ENCODE measurements around the gene PQBP1. TPM values are rescaled to one million over a fixed set of nuclear protein-coding genes. Genes with fewer than 3 reads are reported as not detected.

PQBP1 gene
- total and polyA plus RNA-seq, 2 experiments from 2014 or later: 33.8 to 82.9 TPM

- Histone ChIP-seq H3K36me3 (replicated peaks; ENCODE audit: insufficient read depth, low read depth) (no peaks in the 10 kb centered on the region), H3K79me2 (peaks cover 14% of the 10 kb centered on the region), H3K4me2 (no peak overlapping the region), H2AFZ (no peak overlapping the region), H3K9me3 (ENCODE audit: low read depth) (no peaks in the 10 kb centered on the region), H3K9me2 (replicated peaks; ENCODE audit: insufficient read depth) (no peaks in the 10 kb centered on the region), H3K27ac (no peak overlapping the region), H3K27me3 (no peaks in the 10 kb centered on the region), H3K4me3 (no peak overlapping the region), H3K4me1 (ENCODE audit: insufficient read depth) (no peaks in the 10 kb centered on the region), H4K20me1 (ENCODE audit: insufficient read depth, poor library complexity, severe bottlenecking) (no peaks in the 10 kb centered on the region)
- WGBS (ENCODE audit: low lambda C conversion rate, missing lambda C conversion rate): 87% methylated on average over 13 of the region's 13 CpGs
- DNase-seq (ENCODE audit: low spot score): no peak
- TF ChIP-seq CTCF (IDR thresholded peaks at IDR 0.05; ENCODE audit: poor library complexity) (no peak), EZH2phosphoT487 (IDR thresholded peaks at IDR 0.05; ENCODE audit: low read depth, severe bottlenecking, unreplicated experiment) (no peak)
Observed at GRCh38 chrX:48914593-48915493, 17.1 kb downstream of the PQBP1 start.

DNA sequence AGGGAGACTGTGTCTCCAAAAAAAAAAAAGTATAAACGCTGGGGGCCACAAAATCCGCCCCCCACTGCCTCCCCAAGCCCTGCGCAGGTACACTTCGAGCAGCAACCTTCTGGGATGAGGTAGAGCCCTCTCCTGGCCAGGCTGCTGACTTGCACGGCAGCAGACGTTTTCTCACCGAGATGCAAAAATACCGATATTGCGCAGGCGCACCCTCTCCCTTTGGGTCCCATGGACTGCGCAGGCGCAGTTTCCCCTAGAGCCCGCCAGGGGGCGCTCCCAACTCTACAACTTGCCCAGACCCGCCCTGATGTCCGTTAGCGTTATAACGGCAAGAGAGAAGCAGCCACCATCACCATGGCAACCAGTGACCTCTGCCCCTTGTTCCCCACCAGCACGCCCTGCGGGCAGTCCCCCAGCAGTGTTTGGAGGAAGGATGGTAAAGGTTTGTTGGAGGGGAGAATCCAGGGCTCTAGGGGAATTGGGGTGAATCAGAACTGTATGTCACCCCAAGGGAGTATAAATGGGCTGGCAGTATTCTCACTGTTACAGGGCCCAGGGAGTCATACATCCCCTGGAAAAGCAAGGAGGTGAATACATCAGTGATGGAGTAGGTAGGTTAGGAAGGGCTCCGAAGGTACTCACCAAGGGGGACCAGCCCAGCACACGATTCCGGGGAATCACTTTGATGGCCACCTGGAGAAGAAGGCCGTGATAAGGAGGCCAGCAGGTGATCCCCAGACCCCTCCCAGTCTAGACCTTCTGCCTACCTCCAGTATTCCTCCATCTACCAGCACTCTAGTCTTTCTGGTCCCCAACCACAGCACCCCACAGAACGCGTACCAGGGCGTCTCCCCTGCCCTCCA, 19.6 kb downstream of the PQBP1 start:
- H3K79me2 ChIP-seq: no peaks in the 10 kb centered on the region
- no peak overlapping the region for H2AFZ ChIP-seq
- no peak overlapping the region for H3K4me3 ChIP-seq
- TF ChIP-seq EZH2 (IDR thresholded peaks at IDR 0.05; ENCODE audit: borderline replicate concordance): no peak
- TF ChIP-seq CTCF (IDR thresholded peaks at IDR 0.05; ENCODE audit: poor library complexity): peak; percentile 91
- H3K27ac ChIP-seq: peak overlapping the region; percentile 34
- no peaks in the 10 kb centered on the region for H3K27me3 ChIP-seq
- no peaks in the 10 kb centered on the region for H3K9me3 ChIP-seq (ENCODE audit: low read depth)
- no peaks in the 10 kb centered on the region for H3K9me2 ChIP-seq (replicated peaks; ENCODE audit: insufficient read depth)
- 46% methylated on average over 27 of the region's 27 CpGs for WGBS (ENCODE audit: low lambda C conversion rate, missing lambda C conversion rate)
- no peaks in the 10 kb centered on the region for H4K20me1 ChIP-seq (ENCODE audit: insufficient read depth, poor library complexity, severe bottlenecking)
- no peaks in the 10 kb centered on the region for H3K36me3 ChIP-seq (replicated peaks; ENCODE audit: insufficient read depth, low read depth)
- no peaks in the 10 kb centered on the region for H3K4me1 ChIP-seq (ENCODE audit: insufficient read depth)
- peak; percentile 93 for DNase-seq (ENCODE audit: low spot score)
- H3K4me2 ChIP-seq: peak overlapping the region; percentile 93

DNA sequence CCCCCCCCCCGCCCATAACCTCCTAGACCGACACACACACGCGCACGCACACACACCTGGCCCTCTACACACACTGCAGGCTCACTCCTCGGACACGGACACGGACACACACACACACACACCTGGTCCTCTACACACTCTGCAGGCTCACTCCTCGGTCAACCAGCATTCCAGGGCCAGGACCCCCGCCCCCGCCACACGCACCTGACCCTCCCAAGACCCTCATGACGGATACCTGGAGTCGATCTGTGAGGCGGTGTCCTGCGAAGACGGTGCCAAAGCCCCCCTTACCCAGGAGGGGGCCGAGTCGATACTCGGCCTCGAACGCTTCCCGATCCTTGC, 20.5 kb downstream of the PQBP1 start:
- no peaks in the 10 kb centered on the region for H3K9me3 ChIP-seq (ENCODE audit: low read depth)
- no peaks in the 10 kb centered on the region for H3K36me3 ChIP-seq (replicated peaks; ENCODE audit: insufficient read depth, low read depth)
- TF ChIP-seq CTCF (IDR thresholded peaks at IDR 0.05; ENCODE audit: poor library complexity) (no peak), EZH2phosphoT487 (IDR thresholded peaks at IDR 0.05; ENCODE audit: low read depth, severe bottlenecking, unreplicated experiment) (no peak), EZH2 (IDR thresholded peaks at IDR 0.05; ENCODE audit: borderline replicate concordance) (no peak)
- 32% methylated on average over 9 of the region's 23 CpGs for WGBS (ENCODE audit: low lambda C conversion rate, missing lambda C conversion rate)
- no peaks in the 10 kb centered on the region for H3K4me1 ChIP-seq (ENCODE audit: insufficient read depth)
- DNase-seq (ENCODE audit: low spot score): no peak
- H3K79me2 ChIP-seq: no peaks in the 10 kb centered on the region
- peak overlapping the region; percentile 93 for H3K4me2 ChIP-seq
- H3K27ac ChIP-seq: peak overlapping the region; percentile 69
- H4K20me1 ChIP-seq (ENCODE audit: insufficient read depth, poor library complexity, severe bottlenecking): no peaks in the 10 kb centered on the region
- H3K27me3 ChIP-seq: no peaks in the 10 kb centered on the region
- no peaks in the 10 kb centered on the region for H3K9me2 ChIP-seq (replicated peaks; ENCODE audit: insufficient read depth)
- H3K4me3 ChIP-seq: peak overlapping the region; percentile 59
- peak overlapping the region; percentile 6 for H2AFZ ChIP-seq
